Kidney (tissue), 14 donors: ENCODE measurements around the gene MAPKBP1. TPM values are rescaled to one million over a fixed set of nuclear protein-coding genes. Genes with fewer than 3 reads are reported as not detected.

Experiments used
- DNase-seq, 5 donors: peaks; one replicate each; pipeline ENCODE4 v3.0.0-alpha.2; 2013 to 2020
- FAIRE-seq: peaks from 2 replicates; lab custom pipeline; 2012; peaks lifted over from hg19 to GRCh38; lab: Jason Lieb, UNC
- H3K27ac ChIP-seq, 2 donors: one replicate each; pipeline ENCODE4 v1.7.0; 2013; ENCODE audit warnings: low read depth in 2 of 2, low read length in 2 of 2, inconsistent platforms in 1 of 2
- H3K27me3 ChIP-seq: one replicate; pipeline ENCODE4 v1.7.1; 2013; ENCODE audit warnings: low read length, inconsistent platforms; ENCODE audit not compliant: control insufficient read depth, insufficient read depth
- H3K36me3 ChIP-seq, 3 donors: one replicate each; pipeline versions ENCODE4 v1.7.0 to v1.7.1; 2013; ENCODE audit warnings: low read length in 3 of 3, control low read depth in 1 of 3, inconsistent platforms in 1 of 3; ENCODE audit not compliant: insufficient read depth in 3 of 3, control insufficient read depth in 2 of 3
- H3K4me1 ChIP-seq, 3 donors: one replicate each; pipeline versions ENCODE4 v1.7.0 to v1.7.1; 2013; ENCODE audit warnings: low read length in 3 of 3, inconsistent platforms in 1 of 3, low read depth in 1 of 3; ENCODE audit not compliant: control insufficient read depth in 2 of 3, insufficient read depth in 2 of 3
- H3K4me3 ChIP-seq, 3 donors: one replicate each; pipeline versions ENCODE4 v1.7.0 to v1.8.1; 2013; ENCODE audit warnings: low read length in 3 of 3, control low read depth in 1 of 3, inconsistent platforms in 1 of 3
- H3K9ac ChIP-seq, 3 donors: one replicate each; pipeline versions ENCODE4 v1.7.0 to v1.7.1; 2013; ENCODE audit warnings: low read length in 3 of 3, control low read depth in 1 of 3, inconsistent platforms in 1 of 3
- H3K9me3 ChIP-seq, 3 donors: one replicate each; pipeline versions ENCODE4 v1.7.0 to v1.7.1; 2013; ENCODE audit warnings: low read length in 3 of 3, control low read depth in 1 of 3, inconsistent platforms in 1 of 3; ENCODE audit not compliant: control insufficient read depth in 2 of 3, insufficient read depth in 1 of 3
- intact Hi-C: fragments of 100-400 bp; cut with DNase I; formaldehyde crosslinking; loops from one replicate; pipeline ENCODE4 v1.11.1; 2022
- polyA plus RNA-seq: library from polyadenylated mRNA; stranded (reverse); fragments of 350-450 nt; fragmentation: Illumina TruSeq; extraction: RNeasy Lipid Tissue Mini Kit (QIAGEN cat#74804); gene quantifications from one replicate; pipeline ENCODE4 v1.2.3, GENCODE V29; 2014; ENCODE audit warnings: low read depth, low replicate concordance; ENCODE audit not compliant: insufficient read depth
- total RNA-seq: library from RNA; stranded (reverse); fragmentation: NEBNext Ultra II Directional; extraction: Animal tissue kit (Norgen Biotek cat#: 25700); gene quantifications from one replicate; pipeline ENCODE4 v1.2.1, GENCODE V29; 2021
- TF ChIP-seq, protein P1 (sequence below): IDR thresholded peaks from 3 replicates; pipeline ENCODE4 v1.5.1; 2012; ENCODE audit warnings: mild to moderate bottlenecking, moderate library complexity, borderline replicate concordance; ENCODE audit not compliant: insufficient read depth; ENCODE audit errors: extremely low read depth
- donor health status: control.
- donor health status: control.
- donor health status: control.
- donor health status: control.
- donor health status: control.
- donor health status: DM: yes; HTN: yes; CAD: no.
- donor health status: Normal renal cell carcinoma (clear cell type).

MAPKBP1 gene
- total and polyA plus RNA-seq, 2 donors from 2014 or later: 3.7 to 28.6 TPM

DNA sequence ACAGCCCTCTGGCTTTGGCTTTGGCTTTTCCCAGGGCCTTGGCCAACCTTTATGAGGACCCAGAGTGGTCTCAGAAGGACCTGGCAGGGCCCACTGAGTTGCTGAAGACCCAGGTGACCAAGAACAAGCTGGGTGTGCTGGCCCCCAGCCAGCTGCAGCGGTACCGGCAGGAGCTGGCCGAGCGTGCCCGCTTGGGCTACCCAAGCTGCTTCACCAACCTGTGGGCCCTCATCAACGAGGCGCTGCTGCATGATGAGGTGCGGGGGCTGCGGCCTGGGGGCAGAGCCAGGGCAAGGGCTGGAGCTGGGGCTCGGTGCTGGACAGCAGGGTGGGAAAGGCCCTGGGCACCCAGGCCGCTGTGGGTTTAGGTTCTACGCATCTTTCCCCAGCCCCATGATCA, 70.5 kb downstream of the MAPKBP1 start:
- intact Hi-C loops: no loop called here
- Histone ChIP-seq H3K27me3 (no peaks in the 10 kb centered on the region), H3K27ac (no peak overlapping the region), H3K9ac (no peak overlapping the region), H3K36me3 (peaks cover 0 to 15% (median 2%) of the 10 kb centered on the region in 3 donors), H3K4me3 (no peak overlapping the region), H3K4me1 (no peaks in the 10 kb centered on the region), H3K9me3 (no peaks in the 10 kb centered on the region)
- DNase-seq: no peak
- FAIRE-seq: no peak
- TF ChIP-seq, protein P1, sequence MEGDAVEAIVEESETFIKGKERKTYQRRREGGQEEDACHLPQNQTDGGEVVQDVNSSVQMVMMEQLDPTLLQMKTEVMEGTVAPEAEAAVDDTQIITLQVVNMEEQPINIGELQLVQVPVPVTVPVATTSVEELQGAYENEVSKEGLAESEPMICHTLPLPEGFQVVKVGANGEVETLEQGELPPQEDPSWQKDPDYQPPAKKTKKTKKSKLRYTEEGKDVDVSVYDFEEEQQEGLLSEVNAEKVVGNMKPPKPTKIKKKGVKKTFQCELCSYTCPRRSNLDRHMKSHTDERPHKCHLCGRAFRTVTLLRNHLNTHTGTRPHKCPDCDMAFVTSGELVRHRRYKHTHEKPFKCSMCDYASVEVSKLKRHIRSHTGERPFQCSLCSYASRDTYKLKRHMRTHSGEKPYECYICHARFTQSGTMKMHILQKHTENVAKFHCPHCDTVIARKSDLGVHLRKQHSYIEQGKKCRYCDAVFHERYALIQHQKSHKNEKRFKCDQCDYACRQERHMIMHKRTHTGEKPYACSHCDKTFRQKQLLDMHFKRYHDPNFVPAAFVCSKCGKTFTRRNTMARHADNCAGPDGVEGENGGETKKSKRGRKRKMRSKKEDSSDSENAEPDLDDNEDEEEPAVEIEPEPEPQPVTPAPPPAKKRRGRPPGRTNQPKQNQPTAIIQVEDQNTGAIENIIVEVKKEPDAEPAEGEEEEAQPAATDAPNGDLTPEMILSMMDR: no peak

DNA sequence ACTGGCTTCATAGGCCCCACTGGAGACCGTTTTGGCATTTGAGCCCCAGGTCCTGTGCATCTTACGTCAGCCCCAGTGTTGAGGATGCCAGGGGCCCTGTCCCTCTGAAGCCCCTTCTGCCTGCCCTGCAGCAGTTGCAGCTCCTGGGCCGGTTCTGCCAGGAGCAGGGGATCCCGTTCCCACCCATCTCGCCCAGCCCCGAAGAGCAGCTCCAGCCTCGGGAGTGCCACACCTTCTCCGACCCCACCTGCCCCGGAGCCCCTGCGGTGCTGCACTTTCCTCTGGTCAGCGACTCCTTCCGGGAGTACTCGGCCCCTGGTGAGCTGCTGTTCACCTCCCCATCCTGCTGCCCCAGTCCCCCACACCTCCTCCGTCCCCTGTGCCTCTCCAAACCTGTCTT, 72.9 kb downstream of the MAPKBP1 start:
- Histone ChIP-seq H3K27me3 (no peaks in the 10 kb centered on the region), H3K9me3 (no peaks in the 10 kb centered on the region), H3K4me3 (no peak overlapping the region), H3K9ac (no peak overlapping the region), H3K27ac (no peak overlapping the region), H3K36me3 (peaks cover 0 to 12% (median 2%) of the 10 kb centered on the region in 3 donors), H3K4me1 (peaks cover 0 to 3% (median 0%) of the 10 kb centered on the region in 3 donors)
- intact Hi-C loops: no loop called here
- DNase-seq: no peak
- FAIRE-seq: no peak
- TF ChIP-seq, protein P1: no peak

DNA sequence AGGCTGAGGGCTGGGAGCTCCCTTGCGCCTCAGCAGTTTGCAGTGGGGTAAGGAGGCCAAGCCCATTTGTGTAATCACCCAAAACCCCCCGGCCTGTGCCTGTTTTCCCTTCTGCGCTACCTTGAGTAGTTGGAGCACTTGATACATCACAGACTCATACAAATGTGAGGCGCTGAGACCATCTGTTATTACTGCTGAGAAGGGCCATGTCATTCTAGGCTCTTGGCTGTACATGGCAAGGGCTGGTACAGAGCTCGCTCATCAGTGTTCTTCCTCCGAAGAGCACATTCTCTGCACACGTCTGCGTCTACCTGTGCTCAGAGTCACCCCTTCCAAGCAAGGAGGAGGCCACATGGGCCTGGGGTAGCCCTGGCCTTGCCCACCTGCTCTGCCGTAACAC, 73.7 kb downstream of the MAPKBP1 start:
- no peak for FAIRE-seq

More for the DNA sequence above, 73.7 kb downstream of the MAPKBP1 start:
- TF ChIP-seq, protein P1: no peak
- intact Hi-C loops: no loop called here
- H3K4me3 ChIP-seq: no peak overlapping the region
- H3K9ac ChIP-seq: no peak overlapping the region
- H3K27me3 ChIP-seq: no peaks in the 10 kb centered on the region
- H3K36me3 ChIP-seq: peaks cover 0 to 12% (median 2%) of the 10 kb centered on the region in 3 donors
- H3K27ac ChIP-seq: no peak overlapping the region
- DNase-seq: no peak
- no peaks in the 10 kb centered on the region for H3K9me3 ChIP-seq
- H3K4me1 ChIP-seq: peaks cover 0 to 3% (median 0%) of the 10 kb centered on the region in 3 donors
